Left lobe of liver (tissue), 2 donors: ENCODE measurements around the gene PDE4D. TPM values are rescaled to one million over a fixed set of nuclear protein-coding genes. Genes with fewer than 3 reads are reported as not detected.
"Not testable (repeated sequence)": the region's sequence is repeated elsewhere in the genome, so short reads cannot be mapped to it uniquely, and the experiment has no call there.

Experiments used
- ATAC-seq: fragments of 200-7000 bp; cut with Tn5 transposase; one replicate; pipeline ENCODE4 v1.9.1; 2020; ENCODE audit warnings: mild to moderate bottlenecking, moderate library complexity
- DNase-seq: peaks from one replicate; pipeline ENCODE4 v3.0.0-alpha.2; 2020; ENCODE audit warnings: low spot score
- total RNA-seq: library from RNA; stranded (reverse); gene quantifications from one replicate; pipeline ENCODE4 v1.2.1, GENCODE V29; 2021
- donor health status: DM: no; HTN: no; CAD: no; lungs with moderate emphysema.
- donor health status: DM: no; HTN: yes; CAD: no.

The PDE4D gene
- total RNA-seq, 1 donor from 2014 or later: 2.4 TPM

DNA sequence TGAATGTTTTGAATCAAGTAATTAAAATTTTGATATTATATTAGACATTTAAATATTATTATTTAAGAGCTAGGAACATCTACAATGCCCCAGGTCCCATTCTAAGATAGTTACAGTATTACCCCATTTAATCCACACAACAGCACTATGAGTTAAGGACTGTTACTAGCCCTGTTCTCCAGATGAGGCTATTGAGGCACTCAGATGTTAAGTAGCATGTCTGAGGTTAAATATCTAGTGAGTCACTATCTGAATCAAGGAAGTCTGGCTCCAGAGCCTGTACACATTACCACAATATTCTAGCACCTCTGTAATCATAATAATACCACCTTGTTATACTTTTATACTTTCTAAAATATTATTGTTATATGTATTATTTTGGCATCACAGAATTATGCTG lies 304.6 kb downstream of the PDE4D start:
- DNase-seq: no peak
- no peak for ATAC-seq

DNA sequence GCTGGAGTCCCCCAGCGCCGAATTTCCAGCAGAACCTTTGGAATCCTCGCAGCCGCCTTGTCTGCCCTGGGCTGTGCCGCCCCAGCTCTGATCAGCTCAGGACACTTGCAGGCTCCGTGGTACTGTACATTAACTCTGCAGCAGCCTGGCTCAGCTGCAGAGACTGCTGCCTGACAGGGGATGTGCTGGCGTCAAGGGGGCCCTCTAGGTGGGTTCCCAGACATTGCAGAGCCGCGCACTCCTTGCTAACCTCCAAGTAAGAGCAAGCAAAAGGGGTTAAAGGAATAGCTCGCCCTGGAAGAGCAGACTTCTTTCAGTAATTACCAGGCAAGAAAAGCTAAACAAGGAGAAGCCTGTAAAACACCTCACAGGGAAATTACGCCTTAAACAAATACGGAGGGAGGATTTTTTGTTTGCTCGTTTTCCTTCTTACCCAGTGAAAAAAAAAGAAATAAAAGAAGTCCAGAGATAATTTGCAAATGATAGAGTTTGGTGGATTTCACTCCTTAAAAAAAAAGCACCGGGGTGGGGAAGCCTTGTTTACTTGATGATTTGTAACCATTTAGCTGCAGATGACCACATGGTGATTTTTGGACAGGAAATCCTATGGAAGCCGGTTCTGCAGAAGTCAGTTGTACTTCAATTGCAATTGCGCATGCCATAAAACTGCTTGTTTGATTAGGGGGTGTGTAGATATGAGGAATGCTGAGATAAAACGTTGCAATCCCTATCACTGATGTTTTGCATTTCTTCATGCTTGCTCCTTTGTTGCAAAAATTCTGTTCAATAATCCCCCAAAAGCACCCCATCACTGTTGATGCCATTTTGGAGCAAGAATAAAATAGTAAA lies 305.8 kb downstream of the PDE4D start:
- no peak for DNase-seq

DNA sequence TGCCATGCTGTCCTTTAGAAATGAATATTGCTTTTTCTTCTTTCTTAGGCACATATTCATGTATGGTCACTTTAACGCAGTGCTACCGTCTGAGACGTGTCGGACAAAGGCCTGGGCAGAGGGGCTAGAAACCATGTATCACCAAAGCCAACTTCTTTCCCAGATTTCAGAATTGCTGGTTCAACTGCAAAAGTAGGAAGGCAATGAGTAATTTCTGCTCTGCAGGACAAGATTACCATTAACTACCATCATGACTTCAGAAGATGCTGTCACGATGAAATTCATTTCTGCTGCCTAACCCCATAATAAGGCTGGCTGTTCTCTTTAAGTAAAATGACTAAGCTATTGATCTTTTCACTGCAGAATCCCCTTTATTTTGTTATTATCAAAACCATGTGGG lies 306.7 kb downstream of the PDE4D start:
- no peak for ATAC-seq
- no peak for DNase-seq

More for the DNA sequence above, 305.8 kb downstream of the PDE4D start:
- peak; percentile 52 for ATAC-seq

DNA sequence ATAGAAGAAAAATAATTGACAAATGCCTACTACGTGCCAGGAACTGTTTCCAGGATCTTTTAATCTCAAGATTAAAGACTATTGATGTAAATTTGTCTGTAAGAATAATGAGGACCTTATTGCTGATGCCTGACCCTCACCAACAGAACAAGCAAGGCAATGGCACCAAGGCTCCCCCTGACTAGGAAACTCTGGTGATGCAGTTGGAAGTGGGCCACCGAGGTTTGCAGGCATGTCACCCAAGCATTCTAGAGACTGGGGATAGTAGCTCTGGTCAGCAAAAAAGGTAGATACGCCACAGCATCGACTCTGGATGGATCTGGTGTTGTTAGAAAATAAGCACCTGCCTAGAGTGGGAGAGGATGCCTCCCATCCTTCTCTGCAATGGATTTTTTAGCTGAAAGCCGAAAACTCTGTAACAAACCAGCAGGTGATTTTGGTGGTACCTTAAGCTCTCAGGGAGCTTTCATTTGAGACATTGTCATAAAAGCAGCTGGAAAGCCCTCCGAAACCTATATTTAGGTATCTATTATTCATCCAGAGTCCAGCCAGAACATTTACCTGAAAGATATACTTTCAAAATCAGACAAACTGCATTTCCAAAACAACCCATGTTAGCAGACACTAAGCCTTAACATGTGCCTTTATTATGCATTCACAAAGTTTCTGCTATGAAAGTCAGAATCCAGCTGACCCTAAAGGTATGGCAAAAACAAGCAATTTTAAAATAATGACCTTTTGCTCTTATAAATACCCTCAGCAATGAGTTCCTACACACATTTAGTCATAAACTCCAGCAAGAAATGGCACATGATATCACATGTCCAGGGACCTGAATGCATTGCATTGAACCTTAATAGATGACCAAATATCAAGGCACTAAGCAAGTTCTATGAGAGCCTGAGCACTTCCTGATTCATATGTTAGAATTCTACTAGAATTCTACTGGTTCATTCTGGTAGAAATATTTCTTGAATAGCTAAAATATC lies 308.4 kb downstream of the PDE4D start:
- DNase-seq (no peak), ATAC-seq (no peak)

DNA sequence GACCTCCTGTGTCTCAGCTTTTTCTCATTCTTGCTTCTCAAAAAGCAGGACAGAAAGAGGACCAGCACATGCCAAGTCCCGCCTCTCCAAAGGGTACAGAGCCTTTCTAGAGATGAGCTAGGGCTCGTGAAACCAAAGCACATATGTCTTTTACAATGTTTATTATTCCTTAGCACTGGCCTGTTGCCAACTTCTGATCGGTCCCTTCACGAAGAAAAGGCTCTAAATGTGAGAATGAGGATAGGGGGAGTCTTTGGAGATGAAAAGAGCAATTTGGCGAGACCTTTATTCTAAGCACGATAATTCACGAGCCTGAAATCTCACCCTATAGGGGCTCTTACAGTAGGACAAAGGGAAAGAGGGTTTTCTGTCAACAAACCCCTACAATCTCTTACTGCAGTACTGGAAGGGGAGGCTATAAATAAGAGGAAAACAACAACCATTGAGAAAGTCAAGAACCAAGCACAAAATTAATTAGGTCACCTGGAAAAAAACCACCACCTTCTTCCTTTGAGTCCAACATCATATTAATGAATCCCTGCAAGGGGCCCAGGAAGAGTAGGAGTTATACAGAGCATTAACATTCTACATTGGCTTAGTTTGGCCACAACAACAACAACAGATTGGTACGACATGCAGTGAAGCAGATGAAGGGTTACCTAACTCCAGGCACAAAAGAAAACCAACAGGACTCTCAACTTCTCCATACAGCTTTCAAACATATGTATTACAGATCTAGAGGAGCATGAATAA lies 309.5 kb downstream of the PDE4D start:
- DNase-seq: no peak
- ATAC-seq: no peak

DNA sequence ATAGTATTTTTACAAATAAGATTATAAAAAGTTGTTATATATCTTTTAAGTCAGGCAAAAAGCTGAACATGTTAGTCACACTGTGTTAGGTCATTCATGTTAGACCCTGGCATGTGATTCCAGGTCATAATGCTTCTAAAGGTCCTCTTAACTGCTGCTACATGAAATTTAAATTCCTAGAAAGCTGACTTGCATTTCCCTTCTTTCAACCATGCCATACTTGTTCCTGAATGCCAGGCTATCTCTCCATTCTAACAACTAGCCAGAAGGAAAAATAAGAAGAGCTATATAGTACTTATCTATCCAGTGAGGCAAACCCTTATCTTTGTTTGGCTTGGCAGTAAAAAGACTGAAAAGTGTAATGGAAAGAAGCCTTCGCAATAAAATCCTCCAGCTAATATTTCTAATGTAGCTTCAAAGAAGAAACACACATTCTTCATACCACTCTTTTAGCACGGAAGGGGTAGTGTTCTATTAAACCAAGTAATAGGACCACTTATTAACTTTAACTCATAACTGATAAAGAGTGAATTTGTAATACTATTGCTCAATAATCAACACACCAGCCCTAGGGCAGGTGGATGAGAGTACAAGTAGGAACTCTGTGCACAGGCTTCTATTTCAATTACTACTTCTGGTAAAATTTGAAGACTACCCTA lies 310.2 kb downstream of the PDE4D start:
- no peak for DNase-seq
- ATAC-seq: peak; percentile 42

DNA sequence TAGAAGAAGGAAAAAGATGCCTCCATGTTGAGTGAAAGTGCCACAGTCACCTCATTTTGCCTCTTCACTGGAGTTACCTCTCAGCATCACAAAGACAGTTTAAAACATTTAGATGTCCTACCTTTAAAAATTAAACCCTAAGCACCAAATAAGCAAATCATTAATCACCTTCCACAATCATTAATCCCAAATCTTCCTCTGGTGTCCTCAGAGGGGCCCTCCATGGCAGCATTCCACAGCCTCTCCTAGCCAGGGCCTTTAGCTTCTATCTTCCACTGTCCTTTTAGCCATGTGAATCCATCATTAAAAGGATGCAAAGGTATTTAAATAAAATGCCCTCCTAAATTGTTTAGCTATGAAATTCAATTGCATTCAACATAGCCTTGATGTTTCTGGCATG lies 310.8 kb downstream of the PDE4D start:
- DNase-seq: no peak
- ATAC-seq: no peak

DNA sequence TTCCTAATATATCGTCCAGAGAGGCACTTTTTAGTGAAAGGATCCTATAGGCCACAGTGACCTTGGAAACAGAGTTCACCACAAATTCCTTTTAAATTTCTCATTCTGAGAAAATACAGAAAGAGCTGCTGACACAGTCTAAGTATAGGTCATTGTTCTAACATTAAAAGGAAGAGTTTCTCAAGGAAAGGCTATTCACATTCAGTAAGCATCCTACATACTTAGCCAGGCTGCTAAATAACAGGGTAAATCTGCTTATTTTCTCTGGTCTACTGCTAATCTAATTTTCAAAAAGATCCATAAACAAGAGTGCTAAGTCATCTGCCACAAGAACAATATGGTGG lies 313.7 kb downstream of the PDE4D start:
- DNase-seq (no peak), ATAC-seq (no peak)

DNA sequence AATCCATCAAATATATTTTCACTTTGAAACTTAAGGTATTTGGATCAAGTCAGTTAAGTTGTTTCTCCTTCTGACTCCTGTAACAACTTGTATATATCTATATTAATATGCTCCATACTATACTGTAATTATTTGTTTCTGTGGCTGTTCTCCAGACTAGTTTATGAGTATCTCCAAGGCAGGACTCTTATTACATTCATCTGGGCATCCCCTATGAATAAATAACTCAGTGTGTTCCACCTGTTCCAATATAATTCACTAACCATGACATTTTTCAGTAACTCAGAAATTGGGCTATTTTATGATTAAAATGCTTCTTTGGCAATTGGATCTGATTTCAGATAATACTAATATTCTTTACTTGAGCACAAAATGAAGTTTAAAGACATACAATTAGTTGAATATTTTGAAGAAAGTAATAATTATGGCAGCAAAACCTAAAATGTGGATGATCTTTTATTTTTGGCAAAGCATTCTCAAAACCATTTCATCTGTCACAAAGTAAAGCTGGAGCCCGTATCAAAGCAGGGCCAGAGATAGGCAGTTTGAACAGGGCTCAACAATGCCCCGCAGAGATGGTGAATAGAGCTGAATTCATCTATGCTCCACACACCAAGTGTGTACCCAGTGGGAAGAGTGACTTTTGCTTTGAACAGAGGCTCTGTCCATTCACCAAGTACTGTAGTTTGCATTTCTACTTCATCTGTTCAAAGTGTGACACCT lies 314.3 kb downstream of the PDE4D start:
- DNase-seq (no peak), ATAC-seq (no peak)

DNA sequence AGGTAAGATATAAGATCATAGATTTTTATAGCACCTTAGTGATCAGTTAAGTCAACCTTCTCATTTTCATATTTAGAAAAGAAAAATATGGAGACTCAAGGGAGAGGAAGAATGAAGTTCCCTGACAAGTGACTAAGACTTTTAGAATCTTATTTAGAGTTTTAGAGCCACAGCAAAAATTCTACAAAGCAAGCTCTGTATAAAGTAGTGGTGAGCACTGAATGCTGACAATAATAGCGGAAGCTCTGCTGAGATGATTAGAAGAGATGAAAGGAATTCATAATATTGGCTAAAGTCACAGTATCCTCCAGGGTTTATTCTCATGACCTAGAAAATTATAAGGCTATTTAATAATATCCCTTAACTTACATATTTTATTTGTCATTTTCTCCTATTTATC lies 316.0 kb downstream of the PDE4D start:
- ATAC-seq (no peak), DNase-seq (no peak)

DNA sequence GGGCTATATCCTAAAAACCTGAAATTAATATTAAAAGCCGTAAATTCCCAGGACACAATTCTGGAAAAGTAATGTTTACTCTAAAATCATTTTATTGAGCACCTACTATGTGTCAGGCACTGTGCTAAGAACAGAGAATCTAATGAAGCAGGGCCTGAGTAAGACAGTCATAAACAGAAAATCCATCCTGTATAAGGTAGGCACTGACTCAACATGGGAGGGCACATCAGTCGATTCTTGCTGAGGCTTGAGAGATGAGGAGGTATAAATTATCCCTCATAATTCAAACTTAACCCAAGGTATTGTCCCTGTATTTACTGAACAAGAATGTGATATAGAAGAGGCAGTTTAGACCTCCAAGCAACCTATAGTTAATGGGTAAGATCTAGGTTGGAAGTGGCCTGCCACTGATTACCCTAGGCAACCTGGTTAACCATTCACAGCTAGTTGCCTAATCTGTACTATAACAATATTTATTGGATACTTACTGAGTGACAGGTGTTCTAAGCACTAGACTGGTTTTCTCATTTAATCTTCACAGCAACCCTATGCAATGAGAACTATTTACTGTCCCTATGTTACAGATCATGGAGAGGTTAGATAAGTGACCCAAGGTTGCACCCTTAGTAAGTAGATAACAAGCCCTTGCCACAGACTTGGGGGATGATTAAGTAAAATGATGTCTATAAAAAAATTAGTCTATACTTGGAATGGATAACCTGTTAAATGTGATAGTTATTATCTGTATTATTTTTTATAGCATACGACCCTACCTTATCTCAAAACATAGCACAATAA lies 317.7 kb downstream of the PDE4D start:
- ATAC-seq: no peak
- DNase-seq: no peak

DNA sequence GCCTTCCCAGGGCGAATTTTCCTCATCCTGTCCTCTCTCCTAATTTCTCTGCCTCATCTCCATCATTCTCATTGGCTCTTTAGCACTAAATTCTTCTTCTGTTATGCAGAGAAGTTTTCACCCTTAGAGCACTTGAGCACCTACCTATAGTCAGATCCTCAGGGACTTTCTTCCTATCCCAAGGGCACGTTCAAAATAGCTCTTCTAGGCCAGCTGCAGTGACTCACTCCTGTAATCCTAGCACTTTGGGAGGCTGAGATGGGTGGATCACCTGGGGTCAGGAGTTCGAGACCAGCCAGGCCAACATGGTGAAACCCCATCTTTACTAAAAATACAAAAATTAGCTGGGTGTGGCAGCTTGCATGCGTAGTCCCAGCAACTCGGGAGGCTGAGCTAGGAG lies 320.0 kb downstream of the PDE4D start:
- not testable (repeated sequence) for DNase-seq, ATAC-seq

DNA sequence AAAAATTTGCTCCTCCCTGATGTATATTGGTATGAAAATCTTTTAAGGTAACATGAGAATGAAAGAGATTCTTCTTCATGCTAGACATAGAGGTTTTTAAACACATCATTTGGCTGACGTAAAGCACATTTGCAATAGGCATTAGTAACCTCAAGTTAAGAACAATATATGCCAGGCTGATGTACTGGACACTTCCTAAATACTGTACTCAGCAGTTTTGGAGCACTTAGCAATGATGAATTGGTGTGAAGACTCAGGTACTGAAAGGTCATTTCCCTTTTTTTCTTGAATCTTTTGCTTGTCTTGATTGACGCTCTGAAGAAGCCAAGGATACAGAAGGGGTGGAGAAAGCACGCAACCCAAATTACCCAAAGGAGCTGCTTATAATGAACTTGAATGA lies 322.5 kb downstream of the PDE4D start:
- ATAC-seq (no peak), DNase-seq (no peak)

DNA sequence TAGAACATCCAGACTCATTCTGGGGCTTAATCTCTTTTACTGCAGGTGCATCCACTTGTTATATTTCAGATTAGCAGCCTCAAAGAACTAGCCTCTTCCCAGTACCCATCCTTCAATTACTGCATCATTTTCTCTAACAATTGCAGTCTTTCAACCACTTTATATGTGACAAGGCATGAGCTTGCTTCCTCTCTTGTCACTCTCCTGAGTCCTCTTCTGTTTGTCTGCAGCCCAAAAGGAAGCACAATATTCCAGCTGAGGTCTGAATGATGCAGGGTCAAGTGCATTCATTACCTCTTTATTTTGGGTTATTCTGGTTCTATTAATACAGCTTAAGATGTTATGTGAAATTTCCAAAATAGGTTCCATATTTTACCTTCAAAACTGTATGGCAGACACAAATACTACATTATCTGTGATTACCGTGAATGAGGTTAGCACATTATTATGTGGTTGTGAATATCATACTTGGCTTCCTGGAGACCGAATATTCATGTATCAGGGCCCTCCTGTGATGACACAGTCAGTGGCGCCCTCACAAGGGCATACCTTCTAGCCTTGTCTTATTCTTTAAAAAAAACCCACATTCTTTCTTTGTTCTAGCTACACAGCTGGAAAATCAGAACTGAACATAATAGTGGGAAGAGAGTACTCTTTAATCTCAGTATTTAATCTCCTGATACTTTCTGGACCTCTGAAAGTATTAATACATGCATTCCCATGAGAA lies 323.8 kb downstream of the PDE4D start:
- DNase-seq (no peak), ATAC-seq (no peak)

DNA sequence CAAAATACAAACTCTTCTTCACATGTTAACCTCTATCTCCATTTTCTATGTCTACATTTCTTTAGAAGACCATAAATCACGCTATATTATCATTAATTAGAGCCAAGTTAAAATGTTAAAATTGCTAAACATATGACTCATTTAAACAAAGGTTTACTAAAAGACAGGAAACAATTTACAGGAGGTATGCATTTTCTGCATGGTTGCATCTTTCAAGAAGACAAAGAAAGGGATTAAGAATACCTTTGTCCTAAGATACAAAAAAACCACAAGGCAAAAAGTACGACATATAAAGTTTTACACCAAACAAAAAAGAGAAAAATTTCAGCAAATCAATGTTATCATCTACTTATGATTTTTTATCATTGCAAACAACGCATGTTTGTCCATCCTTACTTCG lies 324.4 kb downstream of the PDE4D start:
- no peak for DNase-seq
- no peak for ATAC-seq

DNA sequence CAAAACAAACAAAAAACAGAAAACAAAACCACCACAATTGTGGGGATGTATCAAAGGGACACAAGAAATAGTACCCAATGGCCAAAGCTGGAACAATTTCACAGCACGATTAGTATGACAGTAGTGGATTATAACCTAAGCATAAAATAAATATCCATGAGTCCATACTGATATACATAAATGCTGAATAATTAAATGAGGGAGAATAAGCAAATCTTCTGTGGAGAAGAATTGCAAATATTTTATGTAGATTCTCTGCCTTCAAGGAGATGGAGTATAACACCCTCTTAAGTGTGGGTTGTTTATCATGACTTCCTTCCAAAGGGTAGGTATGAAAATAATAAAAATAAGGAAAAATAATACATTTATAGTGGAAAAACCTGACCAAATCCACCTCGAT lies 325.4 kb downstream of the PDE4D start:
- ATAC-seq: no peak
- no peak for DNase-seq

DNA sequence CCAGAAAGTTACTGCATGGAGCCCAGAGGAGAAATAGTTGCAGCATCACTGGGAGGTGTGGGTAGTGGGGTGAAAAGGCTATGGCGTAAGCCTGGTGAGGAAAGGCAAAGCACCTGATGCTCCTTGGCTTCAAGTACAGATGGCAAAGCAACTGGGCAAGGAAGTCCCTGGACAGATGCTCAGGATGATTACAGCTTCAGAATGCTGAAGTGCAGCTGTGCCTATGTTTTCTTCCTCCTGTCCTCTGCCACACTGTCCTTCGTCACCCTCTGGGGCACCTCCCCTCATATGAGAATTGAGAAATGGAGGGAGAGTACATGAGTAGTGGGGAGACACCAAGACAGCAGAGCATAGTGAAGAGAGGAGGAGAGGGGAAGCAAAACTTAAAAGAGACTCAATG lies 328.0 kb downstream of the PDE4D start:
- DNase-seq (no peak), ATAC-seq (no peak)

DNA sequence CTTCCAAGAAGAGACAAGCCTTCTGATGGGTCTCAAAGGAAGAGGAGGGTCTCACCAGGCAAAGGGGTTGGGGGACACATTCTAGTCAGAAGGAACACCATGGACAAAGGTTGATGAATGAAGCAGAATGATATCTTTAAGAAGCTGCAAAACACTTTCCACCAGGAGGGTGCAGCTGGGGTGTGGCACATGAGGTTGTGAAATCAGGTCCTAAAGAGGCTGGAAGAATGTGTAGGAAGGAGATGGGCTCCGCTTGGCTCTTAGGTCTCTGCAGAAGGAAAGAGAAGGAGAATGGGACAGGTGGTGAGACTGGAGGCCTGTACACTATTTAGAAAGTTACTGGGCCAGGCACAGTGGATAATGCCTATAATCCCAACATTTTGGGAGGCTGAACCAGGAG lies 328.6 kb downstream of the PDE4D start:
- DNase-seq (no peak), ATAC-seq (no peak)
